ENCODE data around the gene DUSP23. TPM values are rescaled to one million over a fixed set of nuclear protein-coding genes. Genes with fewer than 3 reads are reported as not detected.

DUSP23 gene
- total and polyA plus RNA-seq, 2 experiments from 2014 or later = 56.3 to 97.6 TPM

DNA sequence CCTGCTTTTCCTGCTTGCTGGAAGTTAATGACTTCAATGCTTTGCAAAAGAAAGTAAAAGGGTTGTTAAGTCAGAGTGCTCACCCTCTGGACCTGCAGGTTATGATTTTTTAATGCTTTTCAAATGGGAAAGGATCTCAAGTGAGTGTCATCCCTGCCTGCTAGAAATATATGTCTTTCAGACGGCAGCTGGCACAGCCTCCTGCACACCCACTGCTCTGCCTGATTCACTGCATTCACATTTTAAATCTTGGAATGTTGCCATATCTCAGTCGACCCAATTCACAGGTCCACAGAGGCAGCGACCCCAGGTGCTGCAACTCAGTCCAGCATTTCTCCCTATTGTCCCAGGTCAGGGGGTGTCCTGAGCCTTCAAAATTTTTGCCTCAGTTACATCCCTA, 10.7 kb downstream of the DUSP23 start:
- Histone ChIP-seq H3K27me3 (ENCODE audit: insufficient read depth) (no peaks in the 10 kb centered on the region), H4K20me1 (replicated peaks; ENCODE audit: insufficient read depth) (no peaks in the 10 kb centered on the region), H3K9me2 (ENCODE audit: insufficient read depth) (no peaks in the 10 kb centered on the region), H3K4me2 (no peak overlapping the region), H3F3A (replicated peaks; ENCODE audit: low read depth) (no peaks in the 10 kb centered on the region), H3K36me3 (ENCODE audit: insufficient read depth) (no peaks in the 10 kb centered on the region), H3K4me3 (no peak overlapping the region), H3K79me2 (replicated peaks; ENCODE audit: insufficient read depth) (no peaks in the 10 kb centered on the region), H3K27ac (ENCODE audit: low read depth) (no peak overlapping the region), H2AFZ (no peak overlapping the region), H3K4me1 (ENCODE audit: insufficient read depth) (no peaks in the 10 kb centered on the region)
- peaks cover 5% of the 10 kb centered on the region for H3K27me3 Mint-ChIP-seq (ENCODE audit: insufficient read depth, low read depth, poor library complexity)
- H3K4me3 Mint-ChIP-seq = no peak overlapping the region
- no peak overlapping the region for H3K27ac Mint-ChIP-seq
- no peak for ATAC-seq
- TF ChIP-seq NANOG (IDR thresholded peaks at IDR 0.05; ENCODE audit: borderline replicate concordance) (no peak), STAT1 (IDR thresholded peaks at IDR 0.05; ENCODE audit: unreplicated experiment) (no peak), POLR2AphosphoS5 (IDR thresholded peaks at IDR 0.05; ENCODE audit: low read depth) (no peak), ZNF114 (CRISPR knock-in tag; IDR thresholded peaks at IDR 0.05) (no peak), JUNB (IDR thresholded peaks at IDR 0.05; ENCODE audit: unreplicated experiment) (no peak), ZNF331 (CRISPR knock-in tag; IDR thresholded peaks at IDR 0.05; ENCODE audit: low read depth) (no peak), CREB1 (CRISPR knock-in tag; IDR thresholded peaks at IDR 0.05; ENCODE audit: low read depth) (no peak), EZH2 (IDR thresholded peaks at IDR 0.05; ENCODE audit: low read depth, unreplicated experiment) (no peak), EZH2phosphoT487 (IDR thresholded peaks at IDR 0.05; ENCODE audit: unreplicated experiment) (no peak)
- TF ChIP-seq, protein P1, sequence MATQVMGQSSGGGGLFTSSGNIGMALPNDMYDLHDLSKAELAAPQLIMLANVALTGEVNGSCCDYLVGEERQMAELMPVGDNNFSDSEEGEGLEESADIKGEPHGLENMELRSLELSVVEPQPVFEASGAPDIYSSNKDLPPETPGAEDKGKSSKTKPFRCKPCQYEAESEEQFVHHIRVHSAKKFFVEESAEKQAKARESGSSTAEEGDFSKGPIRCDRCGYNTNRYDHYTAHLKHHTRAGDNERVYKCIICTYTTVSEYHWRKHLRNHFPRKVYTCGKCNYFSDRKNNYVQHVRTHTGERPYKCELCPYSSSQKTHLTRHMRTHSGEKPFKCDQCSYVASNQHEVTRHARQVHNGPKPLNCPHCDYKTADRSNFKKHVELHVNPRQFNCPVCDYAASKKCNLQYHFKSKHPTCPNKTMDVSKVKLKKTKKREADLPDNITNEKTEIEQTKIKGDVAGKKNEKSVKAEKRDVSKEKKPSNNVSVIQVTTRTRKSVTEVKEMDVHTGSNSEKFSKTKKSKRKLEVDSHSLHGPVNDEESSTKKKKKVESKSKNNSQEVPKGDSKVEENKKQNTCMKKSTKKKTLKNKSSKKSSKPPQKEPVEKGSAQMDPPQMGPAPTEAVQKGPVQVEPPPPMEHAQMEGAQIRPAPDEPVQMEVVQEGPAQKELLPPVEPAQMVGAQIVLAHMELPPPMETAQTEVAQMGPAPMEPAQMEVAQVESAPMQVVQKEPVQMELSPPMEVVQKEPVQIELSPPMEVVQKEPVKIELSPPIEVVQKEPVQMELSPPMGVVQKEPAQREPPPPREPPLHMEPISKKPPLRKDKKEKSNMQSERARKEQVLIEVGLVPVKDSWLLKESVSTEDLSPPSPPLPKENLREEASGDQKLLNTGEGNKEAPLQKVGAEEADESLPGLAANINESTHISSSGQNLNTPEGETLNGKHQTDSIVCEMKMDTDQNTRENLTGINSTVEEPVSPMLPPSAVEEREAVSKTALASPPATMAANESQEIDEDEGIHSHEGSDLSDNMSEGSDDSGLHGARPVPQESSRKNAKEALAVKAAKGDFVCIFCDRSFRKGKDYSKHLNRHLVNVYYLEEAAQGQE (IDR thresholded peaks at IDR 0.05; ENCODE audit: unreplicated experiment) = no peak
- TF ChIP-seq, protein P2, sequence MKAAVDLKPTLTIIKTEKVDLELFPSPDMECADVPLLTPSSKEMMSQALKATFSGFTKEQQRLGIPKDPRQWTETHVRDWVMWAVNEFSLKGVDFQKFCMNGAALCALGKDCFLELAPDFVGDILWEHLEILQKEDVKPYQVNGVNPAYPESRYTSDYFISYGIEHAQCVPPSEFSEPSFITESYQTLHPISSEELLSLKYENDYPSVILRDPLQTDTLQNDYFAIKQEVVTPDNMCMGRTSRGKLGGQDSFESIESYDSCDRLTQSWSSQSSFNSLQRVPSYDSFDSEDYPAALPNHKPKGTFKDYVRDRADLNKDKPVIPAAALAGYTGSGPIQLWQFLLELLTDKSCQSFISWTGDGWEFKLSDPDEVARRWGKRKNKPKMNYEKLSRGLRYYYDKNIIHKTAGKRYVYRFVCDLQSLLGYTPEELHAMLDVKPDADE (IDR thresholded peaks at IDR 0.05) = no peak
- TF ChIP-seq, protein P3, sequence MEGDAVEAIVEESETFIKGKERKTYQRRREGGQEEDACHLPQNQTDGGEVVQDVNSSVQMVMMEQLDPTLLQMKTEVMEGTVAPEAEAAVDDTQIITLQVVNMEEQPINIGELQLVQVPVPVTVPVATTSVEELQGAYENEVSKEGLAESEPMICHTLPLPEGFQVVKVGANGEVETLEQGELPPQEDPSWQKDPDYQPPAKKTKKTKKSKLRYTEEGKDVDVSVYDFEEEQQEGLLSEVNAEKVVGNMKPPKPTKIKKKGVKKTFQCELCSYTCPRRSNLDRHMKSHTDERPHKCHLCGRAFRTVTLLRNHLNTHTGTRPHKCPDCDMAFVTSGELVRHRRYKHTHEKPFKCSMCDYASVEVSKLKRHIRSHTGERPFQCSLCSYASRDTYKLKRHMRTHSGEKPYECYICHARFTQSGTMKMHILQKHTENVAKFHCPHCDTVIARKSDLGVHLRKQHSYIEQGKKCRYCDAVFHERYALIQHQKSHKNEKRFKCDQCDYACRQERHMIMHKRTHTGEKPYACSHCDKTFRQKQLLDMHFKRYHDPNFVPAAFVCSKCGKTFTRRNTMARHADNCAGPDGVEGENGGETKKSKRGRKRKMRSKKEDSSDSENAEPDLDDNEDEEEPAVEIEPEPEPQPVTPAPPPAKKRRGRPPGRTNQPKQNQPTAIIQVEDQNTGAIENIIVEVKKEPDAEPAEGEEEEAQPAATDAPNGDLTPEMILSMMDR (conservative IDR thresholded peaks at IDR 0.05; ENCODE audit: low read depth in 2 of 2) = no peak
- TF ChIP-seq, protein P4, sequence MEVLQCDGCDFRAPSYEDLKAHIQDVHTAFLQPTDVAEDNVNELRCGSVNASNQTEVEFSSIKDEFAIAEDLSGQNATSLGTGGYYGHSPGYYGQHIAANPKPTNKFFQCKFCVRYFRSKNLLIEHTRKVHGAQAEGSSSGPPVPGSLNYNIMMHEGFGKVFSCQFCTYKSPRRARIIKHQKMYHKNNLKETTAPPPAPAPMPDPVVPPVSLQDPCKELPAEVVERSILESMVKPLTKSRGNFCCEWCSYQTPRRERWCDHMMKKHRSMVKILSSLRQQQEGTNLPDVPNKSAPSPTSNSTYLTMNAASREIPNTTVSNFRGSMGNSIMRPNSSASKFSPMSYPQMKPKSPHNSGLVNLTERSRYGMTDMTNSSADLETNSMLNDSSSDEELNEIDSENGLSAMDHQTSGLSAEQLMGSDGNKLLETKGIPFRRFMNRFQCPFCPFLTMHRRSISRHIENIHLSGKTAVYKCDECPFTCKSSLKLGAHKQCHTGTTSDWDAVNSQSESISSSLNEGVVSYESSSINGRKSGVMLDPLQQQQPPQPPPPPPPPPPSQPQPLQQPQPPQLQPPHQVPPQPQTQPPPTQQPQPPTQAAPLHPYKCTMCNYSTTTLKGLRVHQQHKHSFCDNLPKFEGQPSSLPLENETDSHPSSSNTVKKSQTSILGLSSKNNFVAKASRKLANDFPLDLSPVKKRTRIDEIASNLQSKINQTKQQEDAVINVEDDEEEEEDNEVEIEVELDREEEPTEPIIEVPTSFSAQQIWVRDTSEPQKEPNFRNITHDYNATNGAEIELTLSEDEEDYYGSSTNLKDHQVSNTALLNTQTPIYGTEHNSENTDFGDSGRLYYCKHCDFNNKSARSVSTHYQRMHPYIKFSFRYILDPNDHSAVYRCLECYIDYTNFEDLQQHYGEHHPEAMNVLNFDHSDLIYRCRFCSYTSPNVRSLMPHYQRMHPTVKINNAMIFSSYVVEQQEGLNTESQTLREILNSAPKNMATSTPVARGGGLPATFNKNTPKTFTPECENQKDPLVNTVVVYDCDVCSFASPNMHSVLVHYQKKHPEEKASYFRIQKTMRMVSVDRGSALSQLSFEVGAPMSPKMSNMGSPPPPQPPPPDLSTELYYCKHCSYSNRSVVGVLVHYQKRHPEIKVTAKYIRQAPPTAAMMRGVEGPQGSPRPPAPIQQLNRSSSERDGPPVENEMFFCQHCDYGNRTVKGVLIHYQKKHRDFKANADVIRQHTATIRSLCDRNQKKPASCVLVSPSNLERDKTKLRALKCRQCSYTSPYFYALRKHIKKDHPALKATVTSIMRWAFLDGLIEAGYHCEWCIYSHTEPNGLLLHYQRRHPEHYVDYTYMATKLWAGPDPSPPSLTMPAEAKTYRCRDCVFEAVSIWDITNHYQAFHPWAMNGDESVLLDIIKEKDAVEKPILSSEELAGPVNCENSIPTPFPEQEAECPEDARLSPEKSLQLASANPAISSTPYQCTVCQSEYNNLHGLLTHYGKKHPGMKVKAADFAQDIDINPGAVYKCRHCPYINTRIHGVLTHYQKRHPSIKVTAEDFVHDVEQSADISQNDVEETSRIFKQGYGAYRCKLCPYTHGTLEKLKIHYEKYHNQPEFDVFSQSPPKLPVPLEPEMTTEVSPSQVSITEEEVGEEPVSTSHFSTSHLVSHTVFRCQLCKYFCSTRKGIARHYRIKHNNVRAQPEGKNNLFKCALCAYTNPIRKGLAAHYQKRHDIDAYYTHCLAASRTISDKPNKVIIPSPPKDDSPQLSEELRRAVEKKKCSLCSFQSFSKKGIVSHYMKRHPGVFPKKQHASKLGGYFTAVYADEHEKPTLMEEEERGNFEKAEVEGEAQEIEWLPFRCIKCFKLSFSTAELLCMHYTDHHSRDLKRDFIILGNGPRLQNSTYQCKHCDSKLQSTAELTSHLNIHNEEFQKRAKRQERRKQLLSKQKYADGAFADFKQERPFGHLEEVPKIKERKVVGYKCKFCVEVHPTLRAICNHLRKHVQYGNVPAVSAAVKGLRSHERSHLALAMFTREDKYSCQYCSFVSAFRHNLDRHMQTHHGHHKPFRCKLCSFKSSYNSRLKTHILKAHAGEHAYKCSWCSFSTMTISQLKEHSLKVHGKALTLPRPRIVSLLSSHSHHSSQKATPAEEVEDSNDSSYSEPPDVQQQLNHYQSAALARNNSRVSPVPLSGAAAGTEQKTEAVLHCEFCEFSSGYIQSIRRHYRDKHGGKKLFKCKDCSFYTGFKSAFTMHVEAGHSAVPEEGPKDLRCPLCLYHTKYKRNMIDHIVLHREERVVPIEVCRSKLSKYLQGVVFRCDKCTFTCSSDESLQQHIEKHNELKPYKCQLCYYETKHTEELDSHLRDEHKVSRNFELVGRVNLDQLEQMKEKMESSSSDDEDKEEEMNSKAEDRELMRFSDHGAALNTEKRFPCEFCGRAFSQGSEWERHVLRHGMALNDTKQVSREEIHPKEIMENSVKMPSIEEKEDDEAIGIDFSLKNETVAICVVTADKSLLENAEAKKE (CRISPR knock-in tag; IDR thresholded peaks at IDR 0.05) = no peak
- no peaks in the 10 kb centered on the region for H3K9me3 Mint-ChIP-seq
- H3K4me1 Mint-ChIP-seq = no peaks in the 10 kb centered on the region; the same call in 2 of the 3 replicates
- no peaks in the 10 kb centered on the region for H3K36me3 Mint-ChIP-seq (ENCODE audit: low read depth)
- DNase-seq (ENCODE audit: low spot score) = no peak
